DND-41 (cell line): Measurements from ENCODE around the gene EXOG.

ENCODE experiments used
- ATAC-seq: fragments of 200-7000 bp; cut with Tn5 transposase; 3 replicates; pipeline ENCODE4 v1.9.1; 2021; ENCODE audit warnings: low read depth; ENCODE audit not compliant: insufficient read depth
- DNase-seq: peaks from one replicate; pipeline ENCODE4 v3.0.0-alpha.2; 2020
- H2AFZ ChIP-seq: 2 replicates; pipeline ENCODE4 v1.6.0; 2012; ENCODE audit warnings: low read depth, low read length
- H3K27ac ChIP-seq: 2 replicates; pipeline ENCODE4 v1.5.1; 2012; ENCODE audit warnings: low read length, inconsistent platforms
- H3K27me3 ChIP-seq: fragments of 200-600 bp; sonication (generic); 2 replicates; pipeline ENCODE4 v1.6.0; 2012; ENCODE audit warnings: low read length, mild to moderate bottlenecking, inconsistent platforms; ENCODE audit not compliant: insufficient read depth, poor library complexity
- H3K36me3 ChIP-seq: 2 replicates; pipeline ENCODE4 v1.5.1; 2012; ENCODE audit warnings: low read length, inconsistent platforms; ENCODE audit not compliant: insufficient read depth
- H3K4me1 ChIP-seq: 2 replicates; pipeline ENCODE4 v1.5.1; 2012; ENCODE audit warnings: mild to moderate bottlenecking, low read length; ENCODE audit not compliant: insufficient read depth
- H3K4me2 ChIP-seq: 2 replicates; pipeline ENCODE4 v1.6.0; 2012; ENCODE audit warnings: mild to moderate bottlenecking, moderate library complexity, low read length, inconsistent platforms; ENCODE audit not compliant: insufficient read depth
- H3K4me3 ChIP-seq, 2 experiments: fragments of 200-600 bp in 1 of 2; shearing (Covaris generic) in 1 of 2; 2 replicates each; pipeline ENCODE4 v1.5.1; 2012 to 2016; ENCODE audit warnings: inconsistent platforms in 2 of 2, low read length in 2 of 2, mild to moderate bottlenecking in 2 of 2, low read depth in 1 of 2, moderate library complexity in 1 of 2
- H3K79me2 ChIP-seq: 2 replicates; pipeline ENCODE4 v1.6.0; 2012; ENCODE audit warnings: low read length, inconsistent platforms; ENCODE audit not compliant: insufficient read depth
- H3K9ac ChIP-seq: 2 replicates; pipeline ENCODE4 v1.6.0; 2012; ENCODE audit warnings: low read depth, mild to moderate bottlenecking, inconsistent platforms, low read length, moderate library complexity
- H3K9me3 ChIP-seq: 2 replicates; pipeline ENCODE4 v1.5.1; 2012; ENCODE audit warnings: low read length, moderate library complexity, mild to moderate bottlenecking, inconsistent platforms; ENCODE audit not compliant: insufficient read depth, severe bottlenecking
- H4K20me1 ChIP-seq: 2 replicates; pipeline ENCODE4 v1.6.0; 2012; ENCODE audit warnings: low read length; ENCODE audit not compliant: insufficient read depth
- EZH2 ChIP-seq: IDR thresholded peaks from 3 replicates; pipeline ENCODE4 v1.6.1; 2012; ENCODE audit warnings: borderline replicate concordance, low read depth, mild to moderate bottlenecking, moderate library complexity, low read length, inconsistent platforms; ENCODE audit not compliant: severe bottlenecking
- TF ChIP-seq, protein P1 (sequence below): IDR thresholded peaks from 2 replicates; pipeline ENCODE4 v1.5.1; 2012; ENCODE audit warnings: borderline replicate concordance, low read length, moderate library complexity, mild to moderate bottlenecking; ENCODE audit not compliant: poor library complexity, severe bottlenecking; ENCODE audit errors: extremely low read depth

EXOG gene

GRCh38 chr3:38575279-38575843 lies 79.2 kb downstream of the EXOG start:
- Histone ChIP-seq H3K79me2 (no peaks in the 10 kb centered on the region), H3K9me3 (no peaks in the 10 kb centered on the region), H3K27me3 (no peaks in the 10 kb centered on the region), H3K4me3 (no peak overlapping the region), H3K9ac (no peak overlapping the region), H3K27ac (no peak overlapping the region), H3K4me1 (no peaks in the 10 kb centered on the region), H3K4me2 (no peak overlapping the region), H2AFZ (no peak overlapping the region), H3K36me3 (no peaks in the 10 kb centered on the region), H4K20me1 (no peaks in the 10 kb centered on the region)
- ATAC-seq = no peak
- no peak for DNase-seq
- TF ChIP-seq, protein P1, sequence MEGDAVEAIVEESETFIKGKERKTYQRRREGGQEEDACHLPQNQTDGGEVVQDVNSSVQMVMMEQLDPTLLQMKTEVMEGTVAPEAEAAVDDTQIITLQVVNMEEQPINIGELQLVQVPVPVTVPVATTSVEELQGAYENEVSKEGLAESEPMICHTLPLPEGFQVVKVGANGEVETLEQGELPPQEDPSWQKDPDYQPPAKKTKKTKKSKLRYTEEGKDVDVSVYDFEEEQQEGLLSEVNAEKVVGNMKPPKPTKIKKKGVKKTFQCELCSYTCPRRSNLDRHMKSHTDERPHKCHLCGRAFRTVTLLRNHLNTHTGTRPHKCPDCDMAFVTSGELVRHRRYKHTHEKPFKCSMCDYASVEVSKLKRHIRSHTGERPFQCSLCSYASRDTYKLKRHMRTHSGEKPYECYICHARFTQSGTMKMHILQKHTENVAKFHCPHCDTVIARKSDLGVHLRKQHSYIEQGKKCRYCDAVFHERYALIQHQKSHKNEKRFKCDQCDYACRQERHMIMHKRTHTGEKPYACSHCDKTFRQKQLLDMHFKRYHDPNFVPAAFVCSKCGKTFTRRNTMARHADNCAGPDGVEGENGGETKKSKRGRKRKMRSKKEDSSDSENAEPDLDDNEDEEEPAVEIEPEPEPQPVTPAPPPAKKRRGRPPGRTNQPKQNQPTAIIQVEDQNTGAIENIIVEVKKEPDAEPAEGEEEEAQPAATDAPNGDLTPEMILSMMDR = no peak
- TF ChIP-seq EZH2 = no peak
